Neural cell (in vitro differentiated cells): Measurements from ENCODE around the gene CD2AP.

ENCODE experiments used
- CTCF ChIP-seq: fragments of 450-650 bp; IDR thresholded peaks from 2 replicates; pipeline ENCODE4 v1.5.1; 2014; ENCODE audit warnings: antibody characterized with exemption, mild to moderate bottlenecking, moderate library complexity; ENCODE audit not compliant: poor library complexity, severe bottlenecking
- EP300 ChIP-seq: fragments of 450-650 bp; conservative IDR thresholded peaks from 2 replicates; pipeline ENCODE4 v1.6.1; 2014; ENCODE audit warnings: antibody characterized with exemption, mild to moderate bottlenecking, moderate library complexity; ENCODE audit not compliant: poor library complexity, severe bottlenecking
- EZH2 ChIP-seq: fragments of 200-600, 300-800 bp; shearing (Covaris generic), sonication (generic); IDR thresholded peaks from 2 replicates; pipeline ENCODE4 v1.6.1; 2014; ENCODE audit warnings: antibody characterized with exemption, low read length, borderline replicate concordance, mild to moderate bottlenecking; ENCODE audit not compliant: insufficient read depth, poor library complexity, severe bottlenecking
- MXI1 ChIP-seq: fragments of 450-650 bp; conservative IDR thresholded peaks from 2 replicates; pipeline ENCODE4 v1.6.1; 2014; ENCODE audit warnings: antibody characterized with exemption, mild to moderate bottlenecking; ENCODE audit not compliant: poor library complexity, severe bottlenecking
- POLR2AphosphoS5 ChIP-seq: IDR thresholded peaks from 2 replicates; pipeline ENCODE4 v1.6.1; 2012
- RAD21 ChIP-seq: fragments of 450-650 bp; conservative IDR thresholded peaks from 2 replicates; pipeline ENCODE4 v1.6.1; 2014; ENCODE audit warnings: antibody characterized with exemption, mild to moderate bottlenecking, moderate library complexity
- TAF1 ChIP-seq: IDR thresholded peaks from 2 replicates; pipeline ENCODE4 v1.6.1; 2012; ENCODE audit warnings: low read depth
- TF ChIP-seq, protein P1 (sequence below): IDR thresholded peaks from 2 replicates; pipeline ENCODE4 v1.6.1; 2012; ENCODE audit warnings: borderline replicate concordance

GRCh38 chr6:47485083-47485482, 7.5 kb downstream of the CD2AP start:
- TF ChIP-seq CTCF, result no peak
- TF ChIP-seq POLR2AphosphoS5, result no peak
- TF ChIP-seq, protein P1, sequence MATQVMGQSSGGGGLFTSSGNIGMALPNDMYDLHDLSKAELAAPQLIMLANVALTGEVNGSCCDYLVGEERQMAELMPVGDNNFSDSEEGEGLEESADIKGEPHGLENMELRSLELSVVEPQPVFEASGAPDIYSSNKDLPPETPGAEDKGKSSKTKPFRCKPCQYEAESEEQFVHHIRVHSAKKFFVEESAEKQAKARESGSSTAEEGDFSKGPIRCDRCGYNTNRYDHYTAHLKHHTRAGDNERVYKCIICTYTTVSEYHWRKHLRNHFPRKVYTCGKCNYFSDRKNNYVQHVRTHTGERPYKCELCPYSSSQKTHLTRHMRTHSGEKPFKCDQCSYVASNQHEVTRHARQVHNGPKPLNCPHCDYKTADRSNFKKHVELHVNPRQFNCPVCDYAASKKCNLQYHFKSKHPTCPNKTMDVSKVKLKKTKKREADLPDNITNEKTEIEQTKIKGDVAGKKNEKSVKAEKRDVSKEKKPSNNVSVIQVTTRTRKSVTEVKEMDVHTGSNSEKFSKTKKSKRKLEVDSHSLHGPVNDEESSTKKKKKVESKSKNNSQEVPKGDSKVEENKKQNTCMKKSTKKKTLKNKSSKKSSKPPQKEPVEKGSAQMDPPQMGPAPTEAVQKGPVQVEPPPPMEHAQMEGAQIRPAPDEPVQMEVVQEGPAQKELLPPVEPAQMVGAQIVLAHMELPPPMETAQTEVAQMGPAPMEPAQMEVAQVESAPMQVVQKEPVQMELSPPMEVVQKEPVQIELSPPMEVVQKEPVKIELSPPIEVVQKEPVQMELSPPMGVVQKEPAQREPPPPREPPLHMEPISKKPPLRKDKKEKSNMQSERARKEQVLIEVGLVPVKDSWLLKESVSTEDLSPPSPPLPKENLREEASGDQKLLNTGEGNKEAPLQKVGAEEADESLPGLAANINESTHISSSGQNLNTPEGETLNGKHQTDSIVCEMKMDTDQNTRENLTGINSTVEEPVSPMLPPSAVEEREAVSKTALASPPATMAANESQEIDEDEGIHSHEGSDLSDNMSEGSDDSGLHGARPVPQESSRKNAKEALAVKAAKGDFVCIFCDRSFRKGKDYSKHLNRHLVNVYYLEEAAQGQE, result no peak
- no peak for TF ChIP-seq RAD21
- TF ChIP-seq TAF1, result no peak
- no peak for TF ChIP-seq EP300
- TF ChIP-seq MXI1, result no peak
- TF ChIP-seq EZH2, result no peak
